GM12865 (cell line): Measurements from ENCODE around the gene LHCGR.

Experiments used
- DNase-seq: peaks from one replicate; pipeline ENCODE4 v3.0.0; 2010; ENCODE audit warnings: low read depth
- H3K4me3 ChIP-seq: 2 replicates; pipeline ENCODE4 v1.5.1; 2011; ENCODE audit warnings: mild to moderate bottlenecking, low read depth, low read length, control low read depth
- TF ChIP-seq, protein P1 (sequence below): IDR thresholded peaks from 2 replicates; pipeline ENCODE4 v1.5.1; 2011; ENCODE audit warnings: low read length, control low read depth, low read depth, inconsistent platforms; ENCODE audit not compliant: insufficient read depth; ENCODE audit errors: missing control alignments

Gene LHCGR

DNA sequence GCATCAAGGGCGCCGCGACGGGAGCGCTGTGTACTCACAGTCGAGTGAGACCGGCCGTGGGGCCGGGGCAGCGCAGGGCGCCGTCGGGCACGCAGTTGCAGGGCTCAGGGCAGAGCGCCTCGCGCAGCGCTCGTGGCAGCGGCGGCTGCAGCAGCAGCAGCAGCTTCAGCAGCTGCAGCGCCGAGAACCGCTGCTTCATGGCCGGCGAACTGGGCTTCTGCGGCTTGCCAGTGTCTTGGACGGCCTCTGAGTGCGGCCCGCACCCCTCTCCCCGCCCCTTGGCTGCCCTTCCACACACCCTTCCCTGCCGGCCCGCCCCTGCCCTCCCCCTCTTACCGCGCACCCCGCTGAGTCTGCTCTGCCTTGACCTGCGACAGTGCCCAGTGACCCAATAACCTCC is at the start of gene LHCGR:
Gene LHCGR (minus strand): TSS at position 252 of the 400 bp plus-strand sequence. CDS start 53 bp downstream, at position 199.
- no peak within 1 kb of the TSS for H3K4me3 ChIP-seq
- TF ChIP-seq, protein P1, sequence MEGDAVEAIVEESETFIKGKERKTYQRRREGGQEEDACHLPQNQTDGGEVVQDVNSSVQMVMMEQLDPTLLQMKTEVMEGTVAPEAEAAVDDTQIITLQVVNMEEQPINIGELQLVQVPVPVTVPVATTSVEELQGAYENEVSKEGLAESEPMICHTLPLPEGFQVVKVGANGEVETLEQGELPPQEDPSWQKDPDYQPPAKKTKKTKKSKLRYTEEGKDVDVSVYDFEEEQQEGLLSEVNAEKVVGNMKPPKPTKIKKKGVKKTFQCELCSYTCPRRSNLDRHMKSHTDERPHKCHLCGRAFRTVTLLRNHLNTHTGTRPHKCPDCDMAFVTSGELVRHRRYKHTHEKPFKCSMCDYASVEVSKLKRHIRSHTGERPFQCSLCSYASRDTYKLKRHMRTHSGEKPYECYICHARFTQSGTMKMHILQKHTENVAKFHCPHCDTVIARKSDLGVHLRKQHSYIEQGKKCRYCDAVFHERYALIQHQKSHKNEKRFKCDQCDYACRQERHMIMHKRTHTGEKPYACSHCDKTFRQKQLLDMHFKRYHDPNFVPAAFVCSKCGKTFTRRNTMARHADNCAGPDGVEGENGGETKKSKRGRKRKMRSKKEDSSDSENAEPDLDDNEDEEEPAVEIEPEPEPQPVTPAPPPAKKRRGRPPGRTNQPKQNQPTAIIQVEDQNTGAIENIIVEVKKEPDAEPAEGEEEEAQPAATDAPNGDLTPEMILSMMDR: no peak
- DNase-seq: no peak

DNA sequence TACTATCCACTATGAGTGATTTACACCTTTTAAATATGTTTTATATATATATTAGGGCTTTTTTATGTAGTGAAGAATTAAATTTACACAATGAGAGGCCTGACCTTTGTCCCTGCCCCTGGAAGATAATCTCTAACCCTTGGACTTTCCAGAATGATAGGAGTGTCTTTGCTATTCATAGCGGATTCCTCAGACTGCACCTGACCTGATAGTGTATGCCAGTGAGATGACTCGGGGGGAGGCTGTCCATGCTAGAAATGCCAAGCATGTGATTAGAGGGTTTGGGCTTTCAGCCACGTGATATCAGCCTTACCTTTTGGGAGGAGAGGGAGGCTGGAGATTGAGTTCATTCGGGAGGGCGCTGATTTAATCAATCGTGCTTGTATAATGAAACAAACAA is 44.1 kb upstream of the LHCGR start:
- H3K4me3 ChIP-seq: no peak overlapping the region
- DNase-seq: no peak
- TF ChIP-seq, protein P1: no peak

DNA sequence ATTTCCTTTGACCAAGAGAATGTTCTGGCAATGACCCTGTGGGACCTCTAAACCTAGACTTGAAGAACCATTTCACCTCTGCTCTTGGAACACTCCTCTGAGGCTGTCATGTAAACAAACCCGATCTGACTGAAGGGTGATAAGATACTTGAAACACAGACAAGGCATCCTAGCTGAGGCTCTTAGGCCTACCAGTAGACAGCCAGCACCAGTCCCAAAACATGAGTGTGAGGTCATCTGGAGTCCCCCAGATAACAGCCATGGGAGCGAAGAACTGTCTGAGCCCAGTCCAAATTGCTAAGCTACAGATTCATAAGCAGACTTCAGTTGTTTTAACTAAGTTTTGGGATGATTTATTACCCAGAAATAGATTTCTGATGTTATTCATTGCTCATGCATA is 39.5 kb upstream of the LHCGR start:
- DNase-seq: no peak
- H3K4me3 ChIP-seq: no peak overlapping the region
- TF ChIP-seq, protein P1: no peak

DNA sequence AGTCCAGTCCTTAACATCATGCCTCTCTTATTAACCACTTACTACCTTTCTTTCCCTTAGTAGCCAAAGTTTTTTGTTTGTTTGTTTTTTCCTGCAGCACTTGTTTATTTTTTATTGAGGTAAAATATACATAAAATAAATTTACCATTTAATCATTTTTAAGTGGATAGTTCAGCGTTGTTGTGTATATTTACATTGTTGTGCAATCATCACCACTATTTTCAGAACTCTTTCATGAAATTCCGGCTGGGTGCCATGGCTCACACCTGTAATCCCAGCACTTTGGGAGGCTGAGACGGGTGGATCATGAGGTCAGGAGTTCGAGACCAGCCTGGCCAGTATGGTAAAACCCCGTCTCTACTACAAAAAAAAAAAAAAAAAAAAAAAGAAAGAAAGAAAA is 38.1 kb upstream of the LHCGR start:
- TF ChIP-seq, protein P1: no peak
- no peak overlapping the region for H3K4me3 ChIP-seq
- no peak for DNase-seq

DNA sequence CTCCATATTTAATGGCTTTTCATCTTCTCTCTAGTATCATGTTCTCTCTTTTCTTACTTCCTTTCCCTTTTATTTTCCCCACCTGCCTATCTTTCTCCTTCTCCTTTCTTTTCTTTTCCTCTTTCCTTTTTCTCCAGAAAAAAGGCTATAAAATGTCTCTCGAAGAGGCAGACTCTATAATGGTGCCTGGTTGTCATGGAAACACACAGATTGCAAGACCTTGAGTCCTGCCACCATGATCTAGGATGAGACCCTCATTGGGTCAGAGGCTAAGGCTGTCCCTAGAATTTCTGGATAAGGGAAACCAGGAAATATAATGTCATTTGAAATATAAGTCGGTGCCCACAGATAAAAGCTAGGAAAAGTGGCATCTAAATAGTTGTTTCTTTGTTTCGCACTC is 36.5 kb upstream of the LHCGR start:
- H3K4me3 ChIP-seq: no peak overlapping the region
- TF ChIP-seq, protein P1: no peak
- no peak for DNase-seq

DNA sequence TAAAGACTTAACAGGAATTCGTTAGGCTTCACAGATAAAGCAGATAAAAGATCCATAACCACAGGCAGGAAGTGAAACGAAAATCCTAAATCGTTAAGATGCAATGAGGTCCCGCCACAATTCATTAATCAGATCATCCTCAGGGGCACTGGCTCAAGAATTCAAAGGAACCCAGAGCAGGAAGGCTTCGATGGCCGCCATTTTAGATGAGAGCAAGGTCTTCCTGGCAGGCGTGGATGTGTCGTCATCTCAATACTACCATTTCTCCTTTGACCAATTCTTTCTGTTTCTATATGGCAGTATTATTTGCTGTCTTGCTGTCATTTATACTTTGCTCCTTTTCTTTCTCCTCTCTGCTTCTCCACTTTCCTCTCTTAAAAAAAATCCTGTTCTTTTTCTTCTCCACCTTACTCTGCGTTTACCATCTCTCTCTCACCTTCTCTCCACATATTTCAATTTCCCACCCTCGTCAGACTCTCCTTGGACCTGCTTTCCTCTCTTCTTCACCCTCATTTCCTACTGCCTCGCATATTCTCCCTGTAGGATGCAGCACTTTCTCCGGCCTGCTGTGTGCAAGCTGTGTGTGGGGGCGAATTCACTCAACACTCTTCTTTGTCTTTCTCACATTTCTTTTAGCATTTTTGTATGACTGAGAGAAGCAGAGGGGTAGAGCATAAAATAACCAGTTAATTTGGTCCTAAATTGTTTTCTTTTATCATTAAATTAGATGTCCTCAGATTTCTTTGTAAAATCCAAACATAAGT is 35.1 kb upstream of the LHCGR start:
- TF ChIP-seq, protein P1: no peak
- H3K4me3 ChIP-seq: no peak overlapping the region
- DNase-seq: no peak

DNA sequence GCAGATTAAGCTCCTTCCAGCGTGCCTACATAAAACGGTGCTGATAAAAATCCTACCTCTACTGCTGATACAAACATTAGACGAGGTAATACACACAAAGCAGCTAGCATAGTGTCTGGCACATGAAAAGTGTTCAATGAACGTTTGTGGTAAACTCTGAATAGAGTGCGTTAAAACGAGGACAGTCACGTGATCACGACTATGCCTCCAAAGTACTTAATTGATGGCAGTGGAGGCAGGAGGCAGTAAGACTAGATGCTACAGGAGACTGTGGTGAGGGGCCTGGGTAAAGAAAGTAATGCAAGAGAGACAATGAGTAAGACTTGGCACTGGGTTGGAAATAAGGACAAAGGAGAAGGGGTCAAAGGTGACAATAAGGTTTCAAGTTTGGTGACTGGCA is 32.1 kb upstream of the LHCGR start:
- H3K4me3 ChIP-seq: no peak overlapping the region
- TF ChIP-seq, protein P1: no peak
- no peak for DNase-seq
